H9 (cell line): Measurements from ENCODE around the gene TP73. TPM values are rescaled to one million over a fixed set of nuclear protein-coding genes. Genes with fewer than 3 reads are reported as not detected.
A peak's percentile ranks its signal among the peaks of the same experiment; 100 is the strongest.

Experiments used
- DNase-seq: peaks from one replicate; pipeline ENCODE4 v3.0.0-alpha.2; 2017
- H2AFZ ChIP-seq: one replicate; pipeline ENCODE4 v1.6.1; 2013; ENCODE audit warnings: mild to moderate bottlenecking, low read length, control low read depth, moderate library complexity
- H2AK5ac ChIP-seq: 2 replicates; pipeline ENCODE4 v1.6.1; 2013; ENCODE audit warnings: low read length, control low read depth, mixed read lengths; ENCODE audit not compliant: insufficient read length
- H2BK120ac ChIP-seq: one replicate; pipeline ENCODE4 v1.6.1; 2013; ENCODE audit warnings: low read depth, mild to moderate bottlenecking, low read length, control low read depth, inconsistent platforms; ENCODE audit not compliant: poor library complexity, severe bottlenecking
- H2BK12ac ChIP-seq: 2 replicates; pipeline ENCODE4 v1.6.1; 2013; ENCODE audit warnings: low read length, control low read depth, mixed read lengths, low read depth; ENCODE audit not compliant: insufficient read length
- H2BK15ac ChIP-seq: 2 replicates; pipeline ENCODE4 v1.6.1; 2013; ENCODE audit warnings: low read depth, low read length, control low read depth
- H2BK20ac ChIP-seq: one replicate; pipeline ENCODE4 v1.6.1; 2013; ENCODE audit warnings: low read depth, mild to moderate bottlenecking, low read length, control low read depth, inconsistent platforms; ENCODE audit not compliant: poor library complexity, severe bottlenecking
- H2BK5ac ChIP-seq: 2 replicates; pipeline ENCODE4 v1.6.1; 2013; ENCODE audit warnings: low read length, control low read depth, mixed read lengths; ENCODE audit not compliant: insufficient read length
- H3K14ac ChIP-seq: 2 replicates; pipeline ENCODE4 v1.6.1; 2013; ENCODE audit warnings: low read length, control low read depth; ENCODE audit not compliant: insufficient read depth
- H3K18ac ChIP-seq: 2 replicates; pipeline ENCODE4 v1.6.1; 2013; ENCODE audit warnings: low read depth, mild to moderate bottlenecking, mixed read lengths, low read length, control low read depth; ENCODE audit not compliant: insufficient read length
- H3K23ac ChIP-seq: 2 replicates; pipeline ENCODE4 v1.6.1; 2013; ENCODE audit warnings: low read length, control low read depth, mixed read lengths, low read depth; ENCODE audit not compliant: insufficient read length
- H3K23me2 ChIP-seq: 2 replicates; pipeline ENCODE4 v1.6.1; 2013; ENCODE audit warnings: low read depth, mild to moderate bottlenecking, mixed read lengths, low read length, control low read depth; ENCODE audit not compliant: insufficient read length, poor library complexity, severe bottlenecking
- H3K27ac ChIP-seq: 2 replicates; pipeline ENCODE4 v1.5.1; 2013; ENCODE audit warnings: low read length, control low read depth, mixed read lengths, low read depth; ENCODE audit not compliant: insufficient read length
- H3K27me3 ChIP-seq: 2 replicates; pipeline ENCODE4 v1.6.1; 2013; ENCODE audit warnings: low read length, control low read depth, inconsistent platforms; ENCODE audit not compliant: insufficient read depth
- H3K4ac ChIP-seq: 2 replicates; pipeline ENCODE4 v1.6.1; 2013; ENCODE audit warnings: low read depth, mild to moderate bottlenecking, control low read depth, inconsistent platforms, low read length, moderate library complexity
- H3K4me1 ChIP-seq: 2 replicates; pipeline ENCODE4 v1.6.1; 2013; ENCODE audit warnings: low read length, control low read depth, inconsistent platforms; ENCODE audit not compliant: insufficient read depth
- H3K4me2 ChIP-seq: 2 replicates; pipeline ENCODE4 v1.6.1; 2013; ENCODE audit warnings: low read length, control low read depth, mixed read lengths; ENCODE audit not compliant: insufficient read length, insufficient read depth
- H3K56ac ChIP-seq: 2 replicates; pipeline ENCODE4 v1.6.1; 2013; ENCODE audit warnings: low read depth, mild to moderate bottlenecking, mixed read lengths, low read length, control low read depth; ENCODE audit not compliant: insufficient read length
- H3K79me1 ChIP-seq: 2 replicates; pipeline ENCODE4 v1.6.1; 2013; ENCODE audit warnings: low read depth, mild to moderate bottlenecking, moderate library complexity, low read length, control low read depth, inconsistent platforms; ENCODE audit not compliant: insufficient read depth, poor library complexity, severe bottlenecking
- H3K79me2 ChIP-seq: 2 replicates; pipeline ENCODE4 v1.6.1; 2013; ENCODE audit warnings: low read length, control low read depth, inconsistent platforms; ENCODE audit not compliant: insufficient read depth
- H3K9ac ChIP-seq: 2 replicates; pipeline ENCODE4 v1.6.1; 2013; ENCODE audit warnings: low read length, control low read depth, mixed read lengths; ENCODE audit not compliant: insufficient read length; ENCODE audit errors: extremely low read depth
- H3K9me3 ChIP-seq: one replicate; pipeline ENCODE4 v1.6.1; 2013; ENCODE audit warnings: low read depth, low read length, inconsistent platforms; ENCODE audit not compliant: control insufficient read depth
- H3T11ph ChIP-seq: one replicate; pipeline ENCODE4 v1.6.1; 2013; ENCODE audit warnings: mild to moderate bottlenecking, low read length, control low read depth, inconsistent platforms
- H4K20me1 ChIP-seq: one replicate; pipeline ENCODE4 v1.6.1; 2013; ENCODE audit not compliant: control insufficient read depth, insufficient read length, insufficient read depth
- H4K5ac ChIP-seq: 2 replicates; pipeline ENCODE4 v1.6.1; 2013; ENCODE audit warnings: low read depth, mild to moderate bottlenecking, mixed read lengths, low read length, control low read depth; ENCODE audit not compliant: insufficient read length
- H4K8ac ChIP-seq: replicated peaks from 2 replicates; pipeline ENCODE4 v1.6.1; 2013; ENCODE audit warnings: low read length, control low read depth, mixed read lengths, low read depth; ENCODE audit not compliant: insufficient read length
- H4K91ac ChIP-seq: 2 replicates; pipeline ENCODE4 v1.6.1; 2013; ENCODE audit warnings: low read depth, mild to moderate bottlenecking, moderate library complexity, mixed read lengths, low read length, control low read depth; ENCODE audit not compliant: insufficient read length
- H3K27ac Mint-ChIP-seq, 3 experiments: 2 replicates in 2 of 3; 3 replicates in 1 of 3; pipeline ENCODE4 v1.8.0; 2020 to 2021; ENCODE audit warnings: mixed read lengths in 3 of 3, mild to moderate bottlenecking in 1 of 3, moderate library complexity in 1 of 3
- H3K27me3 Mint-ChIP-seq: 2 replicates; pipeline ENCODE4 v1.8.0; 2021; ENCODE audit warnings: low read depth, mild to moderate bottlenecking, moderate library complexity, mixed read lengths
- H3K36me3 Mint-ChIP-seq, 3 experiments: 2 replicates in 2 of 3; 3 replicates in 1 of 3; pipeline ENCODE4 v1.8.0; 2020 to 2021; ENCODE audit warnings: low read depth in 3 of 3, mixed read lengths in 3 of 3; ENCODE audit not compliant: insufficient read depth in 1 of 3
- H3K4me1 Mint-ChIP-seq, 2 experiments: 2 replicates each; pipeline ENCODE4 v1.8.0; 2020; ENCODE audit warnings: mixed read lengths in 2 of 2
- H3K4me3 Mint-ChIP-seq, 2 experiments: 2 replicates in 1 of 2; 3 replicates in 1 of 2; pipeline ENCODE4 v1.8.0; 2020 to 2021; ENCODE audit warnings: mild to moderate bottlenecking in 2 of 2, mixed read lengths in 2 of 2, moderate library complexity in 1 of 2
- H3K9me3 Mint-ChIP-seq, 2 experiments: 2 replicates in 1 of 2; 3 replicates in 1 of 2; pipeline ENCODE4 v1.8.0; 2020; ENCODE audit warnings: mild to moderate bottlenecking in 2 of 2, mixed read lengths in 2 of 2, moderate library complexity in 1 of 2
- WGBS: extraction: QIAGEN DNeasy Blood & Tissue Kit; methylation state at CpG from one replicate; pipeline ENCODE4 v1.1.7; 2013; ENCODE audit warnings: missing lambda C conversion rate, low lambda C conversion rate, mixed read lengths; ENCODE audit not compliant: insufficient read length; ENCODE audit errors: extremely low coverage; 5-methylcytosine and 5-hydroxymethylcytosine counted together
- total RNA-seq: library from RNA; stranded (reverse); gene quantifications from 2 replicates; pipeline ENCODE4 v1.2.1, GENCODE V29; 2021
- TF ChIP-seq, protein P1 (sequence below): fragments of 200-600 bp; sonication (generic); conservative IDR thresholded peaks from 3 replicates; pipeline ENCODE4 v1.8.0; 2021; ENCODE audit warnings: antibody characterized with exemption, mild to moderate bottlenecking

The TP73 gene
- total RNA-seq, 1 experiment from 2014 or later, result 4.7 TPM

DNA sequence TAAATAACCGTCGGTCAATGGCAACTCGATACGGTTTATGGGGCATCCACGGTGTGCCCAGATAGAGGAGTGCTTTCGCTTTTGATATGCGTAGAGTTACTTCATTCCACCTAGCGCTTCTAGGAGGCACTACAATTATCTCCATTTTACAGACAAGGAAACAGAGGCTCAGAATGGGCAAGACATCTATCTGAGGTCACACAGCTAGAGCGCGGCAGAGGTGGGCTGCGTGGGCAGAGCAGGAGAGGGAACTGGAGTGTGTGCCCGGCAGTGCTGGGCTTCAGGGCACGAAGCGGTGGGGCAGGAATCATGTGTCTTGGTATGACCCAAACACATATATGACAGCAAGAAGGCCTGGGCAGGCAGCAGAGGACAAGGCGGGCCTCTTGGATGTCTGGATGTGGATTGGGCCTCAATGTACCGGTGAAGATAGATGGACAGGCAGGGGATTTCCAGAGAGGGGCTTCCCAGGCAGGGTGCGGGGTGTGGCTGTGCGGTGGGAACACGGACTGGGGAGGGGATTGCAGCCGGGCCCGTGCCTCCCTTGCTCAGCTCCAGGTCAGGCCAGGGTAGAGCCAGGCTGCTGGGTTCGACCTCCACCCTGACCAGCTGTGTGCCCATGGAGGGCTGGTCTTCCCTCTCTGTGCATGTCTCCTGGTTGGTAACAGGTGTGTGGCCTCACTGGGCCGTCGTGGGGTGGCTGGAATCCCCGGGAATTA, 21.2 kb downstream of the TP73 start:
- Histone ChIP-seq H4K8ac (no peak overlapping the region), H2AFZ (no peak overlapping the region), H3K9me3 (no peaks in the 10 kb centered on the region), H3K56ac (no peak overlapping the region), H3K4me2 (no peak overlapping the region), H4K91ac (no peak overlapping the region), H4K5ac (no peak overlapping the region), H3K27me3 (no peaks in the 10 kb centered on the region), H3K14ac (no peak overlapping the region), H3K18ac (no peak overlapping the region), H3K79me2 (no peaks in the 10 kb centered on the region), H2BK120ac (no peak overlapping the region), H3T11ph (no peak overlapping the region), H3K4me1 (no peaks in the 10 kb centered on the region), H3K27ac (no peak overlapping the region), H2BK5ac (no peak overlapping the region), H3K79me1 (no peaks in the 10 kb centered on the region), H2BK15ac (no peak overlapping the region), H3K23me2 (no peaks in the 10 kb centered on the region), H2BK12ac (no peak overlapping the region), H2BK20ac (no peak overlapping the region), H3K9ac (no peak overlapping the region), H2AK5ac (no peak overlapping the region), H4K20me1 (no peaks in the 10 kb centered on the region), H3K23ac (no peak overlapping the region), H3K4ac (no peak overlapping the region)
- TF ChIP-seq, protein P1, sequence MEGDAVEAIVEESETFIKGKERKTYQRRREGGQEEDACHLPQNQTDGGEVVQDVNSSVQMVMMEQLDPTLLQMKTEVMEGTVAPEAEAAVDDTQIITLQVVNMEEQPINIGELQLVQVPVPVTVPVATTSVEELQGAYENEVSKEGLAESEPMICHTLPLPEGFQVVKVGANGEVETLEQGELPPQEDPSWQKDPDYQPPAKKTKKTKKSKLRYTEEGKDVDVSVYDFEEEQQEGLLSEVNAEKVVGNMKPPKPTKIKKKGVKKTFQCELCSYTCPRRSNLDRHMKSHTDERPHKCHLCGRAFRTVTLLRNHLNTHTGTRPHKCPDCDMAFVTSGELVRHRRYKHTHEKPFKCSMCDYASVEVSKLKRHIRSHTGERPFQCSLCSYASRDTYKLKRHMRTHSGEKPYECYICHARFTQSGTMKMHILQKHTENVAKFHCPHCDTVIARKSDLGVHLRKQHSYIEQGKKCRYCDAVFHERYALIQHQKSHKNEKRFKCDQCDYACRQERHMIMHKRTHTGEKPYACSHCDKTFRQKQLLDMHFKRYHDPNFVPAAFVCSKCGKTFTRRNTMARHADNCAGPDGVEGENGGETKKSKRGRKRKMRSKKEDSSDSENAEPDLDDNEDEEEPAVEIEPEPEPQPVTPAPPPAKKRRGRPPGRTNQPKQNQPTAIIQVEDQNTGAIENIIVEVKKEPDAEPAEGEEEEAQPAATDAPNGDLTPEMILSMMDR, result no peak
- DNase-seq, result no peak
- Mint-ChIP-seq H3K4me3 (no peak overlapping the region; a peak in 3 of 5 replicates), H3K9me3 (no peaks in the 10 kb centered on the region), H3K27me3 (peaks cover 24% of the 10 kb centered on the region), H3K4me1 (peaks cover 34 to 57% of the 10 kb centered on the region in 2 experiments), H3K36me3 (no peaks in the 10 kb centered on the region; a peak in 1 of 7 replicates), H3K27ac (peak overlapping the region in 1 of 3 experiments; percentile 90; a peak in 2 of 7 replicates)
- no CpG with 5 or more reads among the region's 25 CpGs for WGBS
